H1 (cell line): ENCODE data around the gene HLA-DQA1. TPM values are rescaled to one million over a fixed set of nuclear protein-coding genes. Genes with fewer than 3 reads are reported as not detected.

Experiments used
- CTCF ChIA-PET: fragments of 300-600 bp; sonication (Branson Sonifier 250); formaldehyde crosslinking; loops from one replicate; lab custom pipeline; 2021; ENCODE audit not compliant: partially characterized antibody; lab: Charles Lee
- POLR2A ChIA-PET: fragments of 300-600 bp; sonication (Branson Sonifier 250); formaldehyde crosslinking; loops from one replicate; lab custom pipeline; 2021; ENCODE audit warnings: inconsistent platforms; ENCODE audit not compliant: partially characterized antibody; lab: Charles Lee
- DNase-seq, 2 experiments: peaks; one replicate each; pipeline versions ENCODE4 v3.0.0 to v3.0.0-alpha.2; 2010 to 2022; ENCODE audit warnings: low spot score in 2 of 2, low read depth in 1 of 2, mixed read lengths in 1 of 2
- FAIRE-seq: peaks from 2 replicates; lab custom pipeline; 2011; peaks lifted over from hg19 to GRCh38; lab: Jason Lieb, UNC
- H2AFZ ChIP-seq: 2 replicates; pipeline ENCODE4 v1.8.1; 2012; ENCODE audit warnings: low read length, inconsistent platforms
- H2AK5ac ChIP-seq: 2 replicates; pipeline ENCODE4 v1.6.1; 2013; ENCODE audit warnings: low read depth, low read length
- H2BK120ac ChIP-seq: replicated peaks from 2 replicates; pipeline ENCODE3; 2013; ENCODE audit warnings: low read depth, low read length, inconsistent platforms
- H2BK12ac ChIP-seq: 2 replicates; pipeline ENCODE4 v1.6.1; 2013; ENCODE audit warnings: low read depth, low read length
- H2BK15ac ChIP-seq: 2 replicates; pipeline ENCODE4 v1.6.1; 2013; ENCODE audit warnings: low read length
- H2BK20ac ChIP-seq: 2 replicates; pipeline ENCODE4 v1.6.1; 2013; ENCODE audit warnings: low read length
- H2BK5ac ChIP-seq: 2 replicates; pipeline ENCODE4 v1.6.1; 2013; ENCODE audit warnings: low read depth, low read length
- H3K14ac ChIP-seq: 2 replicates; pipeline ENCODE4 v1.6.1; 2013; ENCODE audit warnings: inconsistent platforms; ENCODE audit not compliant: insufficient read length
- H3K18ac ChIP-seq: 2 replicates; pipeline ENCODE4 v1.6.1; 2013; ENCODE audit warnings: low read length; ENCODE audit errors: extremely low read depth
- H3K23ac ChIP-seq: 2 replicates; pipeline ENCODE4 v1.6.1; 2013; ENCODE audit warnings: inconsistent platforms; ENCODE audit not compliant: insufficient read length
- H3K23me2 ChIP-seq: 2 replicates; pipeline ENCODE4 v1.6.1; 2013; ENCODE audit warnings: low read depth, low read length
- H3K27ac ChIP-seq: 2 replicates; pipeline ENCODE4 v1.6.1; 2011; ENCODE audit warnings: low read depth, low read length, inconsistent platforms
- H3K27me3 ChIP-seq, 4 experiments: replicated peaks in 1 of 4; 1 replicate in 1 of 4; 2 replicates in 3 of 4; pipeline versions ENCODE4 v1.6.1 to v1.8.1; 2011 to 2013; ENCODE audit warnings: low read length in 3 of 4, mild to moderate bottlenecking in 3 of 4, inconsistent platforms in 2 of 4, mixed read lengths in 2 of 4, moderate library complexity in 1 of 4; ENCODE audit not compliant: control insufficient read depth in 3 of 4, insufficient read depth in 3 of 4; ENCODE audit errors: extremely low read depth in 1 of 4
- H3K36me3 ChIP-seq, 4 experiments: 2 replicates each; pipeline versions ENCODE4 v1.6.1 to v1.8.1; 2011 to 2013; ENCODE audit warnings: mild to moderate bottlenecking in 4 of 4, low read length in 3 of 4, moderate library complexity in 2 of 4, control low read depth in 1 of 4, inconsistent platforms in 1 of 4; ENCODE audit not compliant: insufficient read depth in 4 of 4, control insufficient read depth in 2 of 4
- H3K4ac ChIP-seq: replicated peaks from 2 replicates; pipeline ENCODE3; 2013; ENCODE audit warnings: low read length, low read depth, mixed read lengths, inconsistent platforms; ENCODE audit not compliant: insufficient read length
- H3K4me1 ChIP-seq, 4 experiments: replicated peaks in 1 of 4; 1 replicate in 1 of 4; 2 replicates in 3 of 4; pipeline versions ENCODE4 v1.6.1 to v1.8.1; 2011 to 2013; ENCODE audit warnings: low read length in 3 of 4, inconsistent platforms in 2 of 4, mixed read lengths in 1 of 4; ENCODE audit not compliant: insufficient read depth in 4 of 4, control insufficient read depth in 3 of 4
- H3K4me2 ChIP-seq, 2 experiments: 2 replicates each; pipeline versions ENCODE4 v1.6.1 to v1.8.1; 2011 to 2013; ENCODE audit warnings: low read depth in 2 of 2, low read length in 2 of 2, control low read depth in 1 of 2, inconsistent platforms in 1 of 2, mild to moderate bottlenecking in 1 of 2; ENCODE audit not compliant: insufficient read depth in 1 of 2
- H3K4me3 ChIP-seq, 4 experiments: fragments of 200-600, 300-600 bp in 1 of 4; sonication (generic), shearing (Covaris generic), sonication (Bioruptor Twin) in 1 of 4; 2 replicates each; pipeline versions ENCODE4 v1.5.1 to v1.8.1; 2011 to 2016; ENCODE audit warnings: low read length in 4 of 4, low read depth in 3 of 4, control low read depth in 2 of 4, inconsistent platforms in 2 of 4, mild to moderate bottlenecking in 2 of 4, mixed read lengths in 1 of 4, moderate library complexity in 1 of 4; ENCODE audit not compliant: insufficient read depth in 2 of 4; ENCODE audit errors: extremely low read depth in 1 of 4
- H3K56ac ChIP-seq: replicated peaks from 2 replicates; pipeline ENCODE3; 2013; ENCODE audit warnings: low read depth, mild to moderate bottlenecking, mixed read lengths, low read length, inconsistent platforms; ENCODE audit not compliant: insufficient read length
- H3K79me1 ChIP-seq: 2 replicates; pipeline ENCODE4 v1.6.1; 2013; ENCODE audit warnings: low read depth, low read length, control low read depth
- H3K79me2 ChIP-seq, 2 experiments: 2 replicates each; pipeline versions ENCODE4 v1.6.1 to v1.8.1; 2012 to 2013; ENCODE audit warnings: low read length in 2 of 2, mild to moderate bottlenecking in 2 of 2, inconsistent platforms in 1 of 2; ENCODE audit not compliant: insufficient read depth in 2 of 2, control insufficient read depth in 1 of 2
- H3K9ac ChIP-seq, 4 experiments: replicated peaks in 1 of 4; 1 replicate in 1 of 4; 2 replicates in 3 of 4; pipeline versions ENCODE4 v1.6.1 to v1.8.1; 2011 to 2013; ENCODE audit warnings: low read depth in 3 of 4, low read length in 3 of 4, control low read depth in 2 of 4, mild to moderate bottlenecking in 2 of 4, moderate library complexity in 2 of 4, inconsistent platforms in 1 of 4; ENCODE audit errors: extremely low read depth in 1 of 4
- H3K9me3 ChIP-seq, 2 experiments: 2 replicates each; pipeline versions ENCODE4 v1.6.1 to v1.8.1; 2012 to 2013; ENCODE audit warnings: mild to moderate bottlenecking in 2 of 2, moderate library complexity in 2 of 2, control low read depth in 1 of 2, inconsistent platforms in 1 of 2, low read depth in 1 of 2, low read length in 1 of 2, mixed read lengths in 1 of 2; ENCODE audit not compliant: insufficient read depth in 2 of 2
- H4K20me1 ChIP-seq, 2 experiments: replicated peaks in 1 of 2; 2 replicates each; pipeline versions ENCODE3 to v1.8.1; 2011 to 2013; ENCODE audit warnings: inconsistent platforms in 2 of 2, low read length in 2 of 2, mild to moderate bottlenecking in 1 of 2; ENCODE audit not compliant: insufficient read depth in 2 of 2, control insufficient read depth in 1 of 2
- H4K5ac ChIP-seq: 2 replicates; pipeline ENCODE4 v1.6.1; 2013; ENCODE audit warnings: low read length, low read depth, mixed read lengths, inconsistent platforms; ENCODE audit not compliant: insufficient read length
- H4K8ac ChIP-seq: 2 replicates; pipeline ENCODE4 v1.8.0; 2013; ENCODE audit warnings: mild to moderate bottlenecking, moderate library complexity, low read length, inconsistent platforms; ENCODE audit not compliant: insufficient read depth; ENCODE audit errors: extremely low read depth
- H4K91ac ChIP-seq: replicated peaks from 2 replicates; pipeline ENCODE3; 2013; ENCODE audit warnings: low read length, mixed read lengths, inconsistent platforms; ENCODE audit not compliant: insufficient read length
- GABPA ChIP-seq: IDR thresholded peaks from 2 replicates; pipeline ENCODE4 v1.6.1; 2011; ENCODE audit warnings: mild to moderate bottlenecking, low read length, moderate library complexity, borderline replicate concordance; ENCODE audit not compliant: insufficient read depth
- RNF2 ChIP-seq: fragments of 200-900, 300-1000 bp; sonication (generic); IDR thresholded peaks from 2 replicates; pipeline ENCODE4 v1.7.1; 2016; ENCODE audit warnings: borderline replicate concordance, low read depth, mild to moderate bottlenecking, antibody characterized with exemption, low read length; ENCODE audit not compliant: poor library complexity, severe bottlenecking; ENCODE audit errors: missing control alignments
- SP2 ChIP-seq: IDR thresholded peaks from 2 replicates; pipeline ENCODE4 v1.6.1; 2012; ENCODE audit warnings: mild to moderate bottlenecking, low read length, inconsistent platforms
- WGBS, 2 experiments: shearing (Covaris generic) in 1 of 2; methylation state at CpG; one replicate each; pipeline versions ENCODE4 v1.1.6 to v1.1.7; 2013 to 2015; ENCODE audit warnings: low lambda C conversion rate in 2 of 2, mixed read lengths in 2 of 2, inconsistent platforms in 1 of 2, low coverage in 1 of 2, missing lambda C conversion rate in 1 of 2; ENCODE audit not compliant: insufficient replicate concordance in 2 of 2, insufficient coverage in 1 of 2, insufficient read length in 1 of 2; ENCODE audit errors: extremely low coverage in 1 of 2, missing lambda C conversion rate in 1 of 2; 5-methylcytosine and 5-hydroxymethylcytosine counted together
- polyA plus RNA-seq, 7 experiments: library from polyadenylated mRNA; depleted of rRNA in 3 of 7; stranded (reverse) in 5 of 7; unstranded in 2 of 7; fragments of >200 nt in 5 of 7; fragments of 200-250 nt in 2 of 7; gene quantifications; 1 replicate in 5 of 7; 2 replicates in 1 of 7; 4 replicates in 1 of 7; pipeline versions ENCODE4 v1.2.1 to v1.2.3, GENCODE V29; 2011 to 2013; ENCODE audit warnings: missing spikeins in 2 of 7, mixed read lengths in 2 of 7
- total RNA-seq: library from RNA; stranded (reverse); fragmentation: NEBNext Ultra II Directional; extraction: Animal tissue kit (Norgen Biotek cat#: 25700); gene quantifications from 2 replicates; pipeline ENCODE4 v1.2.1, GENCODE V29; 2021

HLA-DQA1 gene
- total and polyA plus RNA-seq, 2 of the 8 experiments (the other 6 are each of a cell fraction or from before 2014, with no cell fraction given) = 0.12 TPM; not detected in 1

DNA sequence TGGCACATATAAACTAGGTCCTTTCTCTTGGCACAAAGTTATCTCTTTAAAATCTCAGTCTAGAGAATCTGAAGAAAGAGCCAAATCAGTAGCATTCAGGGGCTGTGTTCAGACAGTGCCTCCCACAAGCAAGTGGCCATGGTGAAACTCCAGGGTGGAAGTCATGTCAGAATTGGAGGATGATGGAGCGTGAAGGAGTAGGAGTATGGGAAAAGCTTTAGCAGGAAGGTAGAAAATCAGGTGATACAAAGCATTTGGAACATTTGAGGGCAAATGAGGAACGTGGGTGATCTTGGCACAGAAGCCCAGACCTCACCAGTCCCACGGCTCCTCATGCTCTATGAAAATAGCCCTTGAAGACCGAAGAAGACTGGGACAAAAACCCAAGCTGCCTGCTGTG, 32.0 kb downstream of the HLA-DQA1 start:
- Histone ChIP-seq H4K20me1 (no peaks in the 10 kb centered on the region), H3K79me1 (no peaks in the 10 kb centered on the region), H2BK15ac (no peak overlapping the region), H3K36me3 (no peaks in the 10 kb centered on the region), H3K23ac (no peak overlapping the region), H2AK5ac (no peak overlapping the region), H3K4me1 (no peaks in the 10 kb centered on the region; a peak in 1 of 7 replicates), H3K4me3 (no peak overlapping the region), H3K27ac (no peak overlapping the region), H3K18ac (no peak overlapping the region), H2BK120ac (no peak overlapping the region), H3K23me2 (no peaks in the 10 kb centered on the region), H3K9ac (no peak overlapping the region), H4K5ac (no peak overlapping the region), H4K8ac (no peak overlapping the region), H2BK5ac (no peak overlapping the region), H3K27me3 (peaks cover 0 to 14% (median 5%) of the 10 kb centered on the region in 4 experiments; a peak in 3 of 7 replicates), H2BK12ac (no peak overlapping the region), H2AFZ (no peak overlapping the region), H3K4ac (no peak overlapping the region), H3K79me2 (no peaks in the 10 kb centered on the region), H2BK20ac (no peak overlapping the region), H3K4me2 (no peak overlapping the region), H4K91ac (no peak overlapping the region), H3K9me3 (peaks cover 9 to 12% of the 10 kb centered on the region in 2 experiments; a peak in 2 of 4 replicates), H3K14ac (no peak overlapping the region), H3K56ac (no peak overlapping the region)
- ChIA-PET POLR2A (interaction anchor here (0.6 kb wide), 1 partner anchor 463 kb away, joined by 3 read pairs; no protein-coding TSS in a partner anchor), CTCF (interaction anchor here (1.5 kb wide), 1 partner anchor 31 kb away, joined by 6 read pairs; no protein-coding TSS in a partner anchor)
- FAIRE-seq (no peak), DNase-seq (no peak)
- WGBS, 2 experiments = 90 to 100% methylated on average over 1 to 4 of the region's 4 CpGs
- TF ChIP-seq RNF2 (no peak), SP2 (no peak), GABPA (no peak)
